GM18498 (cell line): ENCODE measurements around the gene TCP10L.
"Not testable (repeated sequence)": the region's sequence is repeated elsewhere in the genome, so short reads cannot be mapped to it uniquely, and the experiment has no call there.

ENCODE experiments used
- ATAC-seq: cut with Tn5 transposase; IDR thresholded peaks from one replicate; pipeline ENCODE4 v1.9.1; 2021; ENCODE audit warnings: mild to moderate bottlenecking, moderate library complexity; ENCODE audit not compliant: unreplicated experiment

Gene TCP10L, protein sequence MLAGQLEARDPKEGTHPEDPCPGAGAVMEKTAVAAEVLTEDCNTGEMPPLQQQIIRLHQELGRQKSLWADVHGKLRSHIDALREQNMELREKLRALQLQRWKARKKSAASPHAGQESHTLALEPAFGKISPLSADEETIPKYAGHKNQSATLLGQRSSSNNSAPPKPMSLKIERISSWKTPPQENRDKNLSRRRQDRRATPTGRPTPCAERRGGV

DNA sequence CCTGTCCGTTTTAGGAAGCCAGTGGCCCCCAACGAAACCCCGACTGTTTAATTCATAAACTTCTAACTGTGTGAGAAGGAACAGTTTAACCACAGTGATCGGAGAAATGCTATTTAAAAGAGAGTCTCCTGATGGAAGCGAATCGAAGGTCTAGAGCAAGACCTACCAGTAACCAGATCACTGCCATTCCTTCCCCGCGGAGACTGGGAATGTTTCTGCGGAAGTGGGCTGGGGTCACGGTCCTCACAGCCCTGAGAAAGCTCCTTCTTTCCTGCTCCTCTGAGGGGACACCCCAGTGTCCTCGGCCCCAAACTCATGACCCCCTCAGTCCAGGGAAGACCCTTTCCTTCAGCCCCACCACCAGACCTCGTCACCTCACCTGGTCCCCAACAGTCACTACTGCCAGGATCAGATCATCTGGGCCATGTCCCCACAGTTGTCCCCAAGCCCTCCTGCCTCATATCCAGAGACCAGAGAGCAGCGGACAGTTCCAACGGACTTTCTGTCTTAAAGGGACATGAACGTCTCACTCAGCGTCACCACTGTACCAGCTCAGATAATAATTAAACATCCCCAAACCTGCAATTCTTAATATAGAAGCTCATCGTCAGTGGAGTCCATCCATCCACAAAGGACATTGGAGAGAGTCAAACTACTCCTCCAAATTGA, at the start of gene TCP10L:
Gene TCP10L, minus strand, starts transcription at position 482 of the 669 bp plus-strand sequence. CDS start 1,219 bp downstream, outside the sequence.
- ATAC-seq = no peak

DNA sequence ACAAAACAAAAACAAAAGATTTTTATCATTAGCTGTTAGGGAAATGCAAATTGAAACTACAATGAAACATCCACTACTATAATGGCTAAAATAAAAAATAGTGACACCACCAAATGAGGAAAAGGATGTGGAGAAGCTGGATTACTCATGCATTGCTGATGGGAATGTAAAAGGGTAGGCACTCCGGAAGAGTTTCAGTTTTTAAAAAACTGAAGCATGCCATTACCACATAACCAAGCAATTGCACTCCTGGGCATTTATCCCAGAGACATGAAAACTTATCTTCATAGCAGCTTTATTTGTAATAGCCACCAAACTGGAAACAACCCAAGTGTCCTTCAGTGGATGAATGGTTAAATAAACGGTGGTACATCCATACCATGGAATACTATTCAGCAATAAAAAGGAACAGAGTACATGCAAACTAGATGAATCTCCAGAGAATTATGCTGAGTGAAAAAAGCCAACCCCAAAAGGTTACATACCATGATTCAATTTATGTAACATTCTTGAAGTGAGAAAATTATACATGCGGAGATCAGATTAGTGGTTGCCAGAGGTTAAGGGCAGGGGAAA, 41.4 kb upstream of the TCP10L start:
- ATAC-seq = no peak

DNA sequence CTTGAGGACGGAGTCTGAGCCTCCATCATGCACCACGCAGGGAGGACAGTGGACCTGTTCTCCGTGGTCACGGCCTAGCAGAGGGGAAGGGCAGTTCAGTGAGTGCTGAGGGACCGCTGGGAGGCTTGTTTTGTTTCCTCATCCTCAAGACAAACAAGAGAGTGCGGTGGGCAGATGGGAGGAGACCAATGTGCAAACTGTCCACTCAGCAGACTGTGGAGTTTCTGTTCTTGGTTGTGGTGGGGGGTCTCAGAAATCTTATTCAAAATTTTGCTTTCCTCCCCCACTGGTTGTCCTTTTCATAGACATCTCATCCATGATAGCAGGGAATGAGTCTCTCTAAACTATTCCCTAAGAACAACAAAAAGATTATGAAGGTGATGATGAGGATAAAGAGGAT, 32.9 kb upstream of the TCP10L start:
- not testable (repeated sequence) for ATAC-seq

DNA sequence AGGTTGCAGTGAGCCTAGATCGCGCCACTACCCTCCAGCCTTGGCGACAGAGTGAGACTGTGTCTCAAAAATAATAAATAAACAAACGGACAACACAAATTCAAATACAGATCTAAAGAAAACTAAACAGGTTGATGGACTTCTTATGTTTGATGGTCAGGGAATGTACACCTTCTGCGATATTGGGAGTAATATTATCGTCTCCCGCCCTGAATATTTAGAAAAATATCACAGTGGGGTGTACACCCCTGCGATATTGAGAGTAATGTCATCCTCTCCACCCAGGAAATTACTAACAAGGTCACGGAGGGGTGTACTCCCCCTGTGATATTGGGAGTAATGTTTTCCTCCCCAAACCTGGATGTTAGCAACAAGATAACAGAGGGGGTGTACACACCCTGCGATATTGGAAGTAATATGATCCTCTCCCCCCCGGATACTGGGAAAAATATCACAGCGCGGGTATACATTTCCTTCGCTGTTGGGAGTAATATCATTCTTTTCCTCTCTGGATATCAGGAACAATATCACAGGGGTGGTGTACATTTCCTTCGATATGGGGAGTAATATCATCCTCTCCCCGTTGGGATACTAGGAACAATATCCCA, 28.2 kb upstream of the TCP10L start:
- no peak for ATAC-seq

DNA sequence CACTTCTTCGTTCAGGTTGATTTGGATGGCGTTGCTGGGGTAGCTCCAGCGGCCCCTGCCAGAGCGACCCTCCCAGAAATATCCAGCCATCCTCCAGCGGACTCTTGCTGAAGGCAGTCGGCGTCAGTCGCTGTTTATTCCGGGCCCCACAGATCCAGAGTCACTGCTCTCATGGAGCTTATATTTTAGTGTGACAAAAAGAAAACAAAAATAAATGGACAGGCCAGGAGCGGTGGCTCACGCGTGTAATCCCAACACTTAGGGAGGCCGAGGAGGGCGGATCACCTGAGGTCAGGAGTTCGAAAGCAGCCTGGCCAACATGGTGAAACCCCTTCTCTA, 27.6 kb upstream of the TCP10L start:
- ATAC-seq = no peak

DNA sequence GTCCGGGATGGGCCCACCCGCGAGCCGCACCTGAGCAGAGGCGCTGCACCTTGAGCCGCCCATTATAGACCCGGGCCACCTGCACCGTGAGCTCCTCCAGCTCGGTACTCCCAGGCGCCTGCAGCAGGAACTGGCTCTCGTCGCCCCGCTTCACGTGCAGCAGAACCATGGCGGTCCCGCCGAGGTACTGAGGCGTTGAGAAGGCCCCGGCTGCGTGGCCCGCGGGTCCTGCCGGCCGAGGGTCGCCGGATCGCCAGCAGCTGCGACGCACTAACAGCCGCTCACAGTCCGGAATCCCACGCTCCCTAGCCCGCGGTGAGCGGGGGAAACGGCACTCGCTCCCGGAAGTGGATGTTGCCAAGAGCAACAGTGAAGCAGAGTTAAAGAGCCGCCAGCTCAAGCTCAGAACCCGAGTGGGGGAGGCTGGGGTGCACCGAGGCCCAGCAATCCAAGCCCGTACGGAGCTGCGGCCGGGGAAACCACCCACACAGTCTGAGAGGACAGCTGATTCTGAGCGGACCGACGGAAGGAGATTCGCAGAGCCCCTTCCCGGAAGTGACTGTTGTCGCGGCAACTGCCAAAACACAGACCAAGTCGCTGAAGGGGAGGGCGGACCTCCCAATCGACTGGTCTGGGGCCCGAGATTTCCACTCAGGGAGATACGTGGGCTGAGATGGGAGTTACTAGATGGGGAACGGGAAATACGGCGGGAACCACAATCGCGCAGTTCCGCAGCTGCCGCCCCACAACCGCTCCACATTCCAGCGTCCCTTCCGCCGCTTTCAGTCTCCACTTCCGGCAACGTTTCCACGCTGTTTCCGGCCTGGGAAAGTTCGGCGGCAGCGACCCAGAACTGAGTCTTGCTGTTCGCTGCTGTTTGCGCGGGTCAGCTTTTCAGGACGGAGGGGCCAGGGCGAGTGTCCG, 27.0 kb upstream of the TCP10L start, which contains the start of gene CFAP298:
Gene CFAP298, minus strand, starts transcription at position 303 of the 924 bp plus-strand sequence. Its CDS starts 134 bp downstream, at position 169.
- ATAC-seq = peak; percentile 96

DNA sequence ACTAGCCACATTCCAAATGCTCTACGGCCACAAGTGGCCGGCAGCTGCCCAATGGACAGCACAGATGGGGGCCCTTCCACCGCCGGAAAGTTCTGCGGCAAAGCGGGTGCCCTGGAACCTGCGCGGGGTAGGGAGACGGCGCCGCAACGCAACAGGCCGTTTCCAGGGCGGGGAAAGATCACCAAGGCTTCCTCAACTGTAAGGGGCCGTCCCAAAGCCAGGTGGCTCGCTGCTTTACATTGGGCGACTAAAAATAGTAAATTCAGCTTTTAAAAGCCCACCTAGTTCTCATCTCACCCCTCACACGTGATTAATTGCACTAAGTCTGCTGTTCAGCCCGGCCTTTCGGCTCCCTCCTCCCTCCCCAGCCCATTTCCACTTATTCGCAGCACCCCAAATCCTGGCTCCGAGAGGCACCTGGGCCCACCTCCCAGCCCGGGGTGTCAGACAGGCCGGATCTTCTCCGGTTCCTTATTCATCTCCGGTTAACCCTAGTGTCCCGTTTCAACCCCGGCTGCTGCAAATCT, 26.2 kb upstream of the TCP10L start:
- peak; percentile 2 for ATAC-seq

DNA sequence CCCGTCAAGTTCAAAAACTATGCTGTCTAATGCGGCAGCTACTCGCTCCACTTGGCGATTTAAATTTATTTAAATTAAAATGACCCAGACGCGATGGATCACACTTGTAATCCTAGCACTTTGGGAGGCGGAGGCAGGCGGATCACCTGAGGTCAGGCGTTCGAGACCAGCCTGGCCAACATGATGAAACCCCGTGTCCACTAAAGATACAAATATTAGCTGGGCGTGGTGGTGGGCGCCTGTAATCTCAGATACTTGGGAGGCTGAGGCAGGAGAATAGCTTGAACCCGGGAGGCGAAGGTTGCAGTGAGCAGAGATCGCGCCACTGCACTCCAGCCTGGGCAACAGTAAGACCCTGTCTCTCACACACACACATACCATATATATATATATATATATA, 25.6 kb upstream of the TCP10L start:
- not testable (repeated sequence) for ATAC-seq

DNA sequence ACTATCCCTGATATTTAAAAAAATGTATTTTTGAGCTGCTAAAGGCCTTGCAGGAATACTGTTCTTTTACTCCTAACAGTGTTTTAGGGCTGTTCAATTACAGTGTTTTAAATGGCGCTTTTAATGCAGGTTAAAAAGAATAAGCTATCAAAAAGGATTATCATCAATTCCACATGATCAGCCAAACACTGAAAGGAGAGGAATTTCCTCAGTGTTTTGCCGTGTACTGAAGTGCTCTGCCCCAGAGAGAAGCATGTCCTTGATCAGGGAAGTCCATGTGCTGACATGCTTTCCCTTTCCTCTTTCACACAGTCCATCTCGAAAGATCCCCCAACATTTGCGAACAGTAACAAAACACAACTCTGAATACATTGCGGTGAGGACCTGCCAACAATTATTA, 23.5 kb upstream of the TCP10L start:
- no peak for ATAC-seq

DNA sequence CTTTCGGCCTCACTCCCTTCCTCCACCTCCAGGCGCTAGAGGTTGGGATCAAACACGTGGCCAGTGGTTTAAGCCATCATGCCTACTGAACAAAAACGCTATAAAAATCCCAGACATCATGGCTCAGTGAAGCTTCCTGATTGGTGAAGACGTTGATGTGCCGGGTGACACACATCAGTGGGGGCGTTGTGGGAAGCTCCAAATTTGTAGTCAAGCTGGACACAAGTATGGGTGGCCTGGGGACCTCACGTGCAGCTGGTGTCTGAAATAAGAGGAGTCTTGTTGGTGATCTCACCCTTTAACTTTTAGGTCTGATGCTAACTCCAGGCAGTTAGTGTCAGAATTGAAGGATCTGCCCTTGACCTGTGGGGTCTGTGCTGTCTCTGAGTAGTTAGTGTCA, 20.1 kb upstream of the TCP10L start:
- no peak for ATAC-seq

DNA sequence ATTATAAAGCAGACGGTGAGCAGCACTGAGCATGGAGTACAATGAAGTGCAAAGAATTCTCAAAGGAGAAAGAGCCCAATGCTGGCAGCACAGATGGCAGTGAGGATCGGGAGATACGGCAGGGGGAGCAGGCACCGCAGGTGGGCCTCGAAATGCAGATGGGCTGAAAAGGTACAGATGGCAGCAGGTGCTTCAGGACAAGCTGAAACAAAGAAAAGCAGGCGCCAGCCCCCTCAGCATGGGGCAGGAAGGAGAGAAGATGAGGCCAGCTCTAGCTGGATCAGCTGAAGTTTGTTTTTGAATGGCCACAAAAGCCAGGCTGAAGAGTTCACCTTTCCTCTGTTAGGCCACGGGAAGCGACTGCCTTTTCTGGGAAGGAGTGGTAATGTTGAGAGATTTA, 19.1 kb upstream of the TCP10L start:
- no peak for ATAC-seq

DNA sequence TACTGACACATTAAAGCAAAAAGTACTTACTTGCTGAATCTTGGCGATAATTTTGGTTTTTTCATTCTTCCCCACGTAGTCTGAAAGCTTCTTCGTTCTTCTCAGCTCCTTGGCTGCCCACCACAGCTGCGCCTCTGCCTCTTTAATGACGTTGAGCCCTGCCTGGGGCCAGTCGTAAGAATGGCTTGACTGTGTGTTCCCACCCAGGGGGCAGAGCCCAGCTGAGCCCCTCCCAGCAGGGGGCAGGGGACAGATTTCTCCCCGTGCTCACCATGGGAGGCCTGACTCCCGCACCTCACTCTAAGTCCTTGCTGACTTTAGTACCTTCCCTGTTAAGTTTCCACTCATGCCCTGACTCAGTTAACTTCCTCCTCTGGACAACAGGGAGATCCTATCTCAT, 17.8 kb upstream of the TCP10L start:
- ATAC-seq = no peak

DNA sequence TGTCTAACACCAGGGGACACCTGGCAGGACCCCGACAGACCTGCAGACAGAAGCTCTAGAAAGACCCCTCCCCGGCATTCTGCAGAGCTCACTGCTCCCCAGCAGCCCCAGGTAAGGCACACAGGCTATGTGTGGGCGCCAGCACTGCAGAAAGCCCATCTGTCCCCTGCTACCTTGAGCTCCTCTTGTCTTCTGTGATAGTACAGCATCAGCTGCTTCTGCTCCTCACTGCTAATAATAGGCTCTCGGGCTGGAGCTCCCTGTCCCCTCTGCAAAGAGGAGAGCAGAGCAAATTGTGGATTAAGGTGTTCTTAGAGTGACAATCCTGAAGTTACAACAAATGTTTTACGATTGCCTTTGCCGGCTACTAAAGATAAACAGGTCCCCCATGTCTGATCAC, 16.8 kb upstream of the TCP10L start:
- no peak for ATAC-seq

DNA sequence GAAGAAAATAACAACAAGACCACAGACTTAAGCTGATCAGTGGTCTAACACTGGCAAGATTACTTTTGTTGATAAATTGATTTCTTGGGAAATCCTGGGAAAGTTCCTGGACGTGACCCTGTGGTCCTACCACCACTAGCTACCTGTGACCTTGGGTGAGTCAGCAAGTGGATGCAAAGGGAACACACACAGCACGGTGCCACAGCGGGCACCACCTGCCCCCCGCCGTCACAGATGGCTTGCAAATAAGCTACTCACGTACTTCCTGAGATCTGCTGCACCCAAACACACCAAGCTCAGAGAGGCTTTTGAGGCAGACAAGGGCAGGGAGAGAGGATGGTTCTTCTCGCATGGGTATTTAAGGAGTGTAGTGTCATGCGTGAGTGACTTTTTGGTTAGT, 14.2 kb upstream of the TCP10L start:
- no peak for ATAC-seq

DNA sequence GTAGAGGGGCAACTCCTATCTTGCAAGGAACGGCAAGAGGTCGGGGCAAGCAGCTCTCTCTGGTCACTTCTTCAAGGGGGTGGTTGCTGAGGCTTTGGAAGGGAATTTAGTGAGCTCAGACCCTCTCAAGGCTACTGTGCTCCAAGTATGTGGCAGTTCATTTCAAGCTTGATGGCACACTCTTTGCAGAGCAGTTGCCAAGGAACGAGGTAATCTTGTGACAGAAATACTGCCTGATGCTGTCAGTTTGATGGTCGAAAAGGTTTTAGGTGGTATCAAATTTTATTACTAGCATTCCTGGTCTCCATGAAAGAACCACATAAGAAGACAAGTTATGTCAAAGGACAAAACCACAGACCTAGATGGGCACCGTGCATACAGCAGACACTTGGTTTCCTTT, 13.8 kb upstream of the TCP10L start:
- no peak for ATAC-seq

DNA sequence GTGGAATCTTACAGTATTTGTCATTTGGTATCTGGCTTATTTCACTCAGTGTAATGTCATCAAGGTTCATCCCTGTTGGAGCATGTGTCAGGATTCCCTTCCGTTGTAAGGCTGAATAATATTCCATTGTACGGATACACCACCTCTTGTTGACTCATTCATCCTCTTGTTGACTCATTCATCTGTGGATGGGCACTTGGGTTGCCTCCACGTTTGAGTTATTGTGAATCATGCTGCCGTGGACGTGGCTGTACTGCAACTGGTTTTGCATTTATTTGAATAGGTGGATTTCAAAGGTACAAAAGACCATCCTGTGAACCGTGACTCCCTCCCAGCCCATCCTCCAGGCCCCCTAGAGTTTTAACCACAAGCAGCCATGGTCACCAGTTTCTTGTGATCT, 11.9 kb upstream of the TCP10L start:
- no peak for ATAC-seq

DNA sequence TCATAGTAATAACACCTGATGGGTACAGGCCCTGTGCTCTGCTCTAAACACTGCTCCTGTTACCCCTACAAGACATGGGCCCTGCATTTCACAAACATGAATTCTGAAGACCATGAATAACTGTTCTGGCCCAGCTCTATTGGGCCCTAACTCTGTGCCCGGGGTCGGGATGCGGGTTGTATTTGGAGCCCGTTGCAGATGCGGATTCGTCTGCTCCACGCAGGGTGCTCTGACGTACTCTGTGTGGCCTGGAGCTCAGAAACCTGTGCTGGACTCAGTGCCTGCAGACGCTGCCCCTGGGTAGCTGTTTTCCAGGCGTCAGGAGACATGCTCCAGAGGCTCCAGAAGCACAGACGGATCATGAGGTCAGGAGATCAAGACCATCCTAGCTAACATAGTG, 10.1 kb upstream of the TCP10L start:
- ATAC-seq = no peak

DNA sequence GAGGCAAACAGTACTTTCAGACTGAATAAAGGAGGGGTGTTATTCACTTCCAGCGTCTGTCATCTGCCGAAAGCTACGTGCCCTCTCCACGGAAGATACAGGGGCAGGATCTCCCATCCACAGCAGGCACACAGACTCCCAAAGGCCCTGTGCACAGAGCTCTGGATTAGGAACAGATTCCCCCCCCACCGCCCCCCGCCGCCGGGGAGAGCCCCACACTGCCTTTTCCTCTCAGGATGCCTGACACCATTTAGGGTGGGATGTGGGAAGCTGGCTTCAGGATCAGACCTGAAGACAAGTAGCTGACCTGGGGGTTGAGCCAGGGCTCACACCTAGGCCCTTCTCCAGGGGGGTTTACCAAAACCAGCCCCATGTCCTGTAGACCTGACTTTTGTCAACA, 8.4 kb upstream of the TCP10L start:
- no peak for ATAC-seq

DNA sequence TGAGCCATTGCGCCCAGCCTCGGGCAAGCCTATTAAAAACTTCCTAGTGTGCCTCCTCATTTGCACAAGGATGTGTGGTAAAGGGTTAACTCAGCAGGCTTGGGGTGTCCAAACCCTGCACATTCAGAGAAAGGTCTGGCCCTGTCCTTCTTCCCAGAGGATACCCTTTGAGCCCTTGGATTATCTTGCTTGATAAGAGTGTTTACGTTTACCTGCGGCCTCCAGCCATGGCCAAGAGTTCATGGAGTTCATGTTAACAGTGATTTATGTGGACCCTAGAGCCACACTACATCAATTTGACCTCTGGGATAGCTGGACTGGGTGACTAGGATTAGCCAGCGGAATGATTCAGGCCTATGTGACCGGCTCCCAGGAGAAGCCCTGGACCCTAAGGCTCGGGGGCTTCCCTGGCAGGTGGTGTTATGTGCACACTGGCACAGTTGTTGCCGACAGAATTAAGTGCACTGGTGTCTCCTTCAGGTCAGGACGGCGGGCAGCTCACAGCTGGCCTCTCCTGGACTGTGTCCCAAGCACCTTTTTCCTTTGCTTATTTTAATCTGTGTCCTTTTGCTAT, 7.7 kb upstream of the TCP10L start:
- no peak for ATAC-seq

DNA sequence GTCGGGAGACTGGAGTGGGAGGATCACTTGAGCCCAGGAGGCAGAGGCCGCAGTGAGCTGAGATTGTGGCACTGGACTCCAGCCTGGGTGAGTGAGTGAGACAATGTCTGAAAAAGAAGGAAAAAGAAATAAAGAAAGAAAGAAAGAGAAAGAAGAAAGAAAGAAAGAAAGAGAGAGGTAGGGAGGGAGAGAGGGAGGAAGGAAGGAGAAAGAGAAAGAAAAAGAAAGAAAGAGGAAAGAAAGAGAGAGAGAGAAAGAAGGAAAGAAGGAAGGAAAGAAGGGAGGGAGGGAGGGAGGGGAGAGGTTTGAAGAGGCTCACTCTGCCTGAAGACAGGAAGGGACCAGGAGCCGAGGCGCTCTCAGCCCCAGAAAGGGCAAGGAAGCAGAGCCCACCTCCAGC, 4.8 kb upstream of the TCP10L start:
- ATAC-seq = no peak
